Measurements from ENCODE around the gene CNTLN. TPM values are rescaled to one million over a fixed set of nuclear protein-coding genes. Genes with fewer than 3 reads are reported as not detected.

Gene CNTLN
- total RNA-seq, 1 experiment from 2014 or later, result 15.0 TPM

- Histone ChIP-seq H3T11ph (ENCODE audit: low read length) (no peak overlapping the region), H3K23ac (ENCODE audit: insufficient read length, low read depth, low read length) (no peak overlapping the region), H4K20me1 (ENCODE audit: control insufficient read depth, insufficient read depth, insufficient read length) (no peaks in the 10 kb centered on the region), H4K91ac (ENCODE audit: insufficient read length, low read depth, low read length) (no peak overlapping the region), H3K4me1 (ENCODE audit: insufficient read depth, low read length) (no peaks in the 10 kb centered on the region), H3K18ac (ENCODE audit: insufficient read length, low read depth, low read length) (no peak overlapping the region), H2BK5ac (ENCODE audit: insufficient read length, low read length) (no peak overlapping the region), H4K5ac (ENCODE audit: insufficient read length, low read depth, low read length) (no peak overlapping the region), H3K56ac (ENCODE audit: insufficient read length, low read depth, low read length) (no peak overlapping the region), H3K9me3 (ENCODE audit: control insufficient read depth, low read depth, low read length) (no peaks in the 10 kb centered on the region), H2BK120ac (ENCODE audit: low read depth, low read length, poor library complexity, severe bottlenecking) (no peak overlapping the region), H4K8ac (replicated peaks; ENCODE audit: insufficient read length, low read depth, low read length) (no peak overlapping the region), H2AK5ac (ENCODE audit: insufficient read length, low read length) (no peak overlapping the region), H2AFZ (ENCODE audit: low read length) (no peak overlapping the region), H3K23me2 (ENCODE audit: insufficient read length, low read depth, low read length, poor library complexity, severe bottlenecking) (no peaks in the 10 kb centered on the region), H3K79me1 (ENCODE audit: insufficient read depth, low read depth, low read length, poor library complexity, severe bottlenecking) (no peaks in the 10 kb centered on the region), H2BK15ac (ENCODE audit: low read depth, low read length) (no peak overlapping the region), H3K79me2 (ENCODE audit: insufficient read depth, low read length) (no peaks in the 10 kb centered on the region), H3K27me3 (ENCODE audit: insufficient read depth, low read length) (no peaks in the 10 kb centered on the region), H2BK12ac (ENCODE audit: insufficient read length, low read depth, low read length) (no peak overlapping the region), H3K14ac (ENCODE audit: insufficient read depth, low read length) (no peak overlapping the region), H3K4me2 (ENCODE audit: insufficient read depth, insufficient read length, low read length) (no peak overlapping the region), H3K4ac (ENCODE audit: low read depth, low read length) (no peak overlapping the region), H3K27ac (ENCODE audit: insufficient read length, low read depth, low read length) (no peak overlapping the region), H2BK20ac (ENCODE audit: low read depth, low read length, poor library complexity, severe bottlenecking) (no peak overlapping the region), H3K9ac (ENCODE audit: extremely low read depth, insufficient read length, low read length) (no peak overlapping the region)
- TF ChIP-seq CTCF (conservative IDR thresholded peaks at IDR 0.05), result no peak
- no peaks in the 10 kb centered on the region for H3K4me1 Mint-ChIP-seq
- no peaks in the 10 kb centered on the region for H3K27me3 Mint-ChIP-seq (ENCODE audit: low read depth)
- H3K36me3 Mint-ChIP-seq (ENCODE audit: insufficient read depth in 1 of 3, low read depth in 3 of 3), result peaks cover 0 to 9% (median 0%) of the 10 kb centered on the region in 3 experiments; a peak in 2 of 7 replicates
- H3K9me3 Mint-ChIP-seq, result peaks cover 0 to 7% of the 10 kb centered on the region in 2 experiments; a peak in 3 of 5 replicates
- DNase-seq, result no peak
- WGBS (ENCODE audit: extremely low coverage, insufficient read length, low lambda C conversion rate), result no CpG with 5 or more reads among the region's 6 CpGs
- H3K27ac Mint-ChIP-seq, result no peak overlapping the region
- no peak overlapping the region for H3K4me3 Mint-ChIP-seq
Measured at GRCh38 chr9:17433526-17433925, 298.7 kb downstream of the CNTLN start.
